HEK293T (cell line): ENCODE measurements around the gene ZNF57.

Experiments
- ARNT ChIP-seq: fragments of 450-650 bp; IDR thresholded peaks from 2 replicates; pipeline ENCODE4 v1.6.1; 2017; ENCODE audit warnings: mild to moderate bottlenecking
- CTBP1 ChIP-seq: fragments of 450-650 bp; IDR thresholded peaks from 2 replicates; pipeline ENCODE4 v1.6.1; 2016; ENCODE audit warnings: borderline replicate concordance
- ELF4 ChIP-seq: fragments of 450-650 bp; IDR thresholded peaks from 2 replicates; pipeline ENCODE4 v1.6.1; 2017; ENCODE audit warnings: antibody characterized with exemption
- LEF1 ChIP-seq: fragments of 450-650 bp; IDR thresholded peaks from 2 replicates; pipeline ENCODE4 v1.6.1; 2017; ENCODE audit warnings: mild to moderate bottlenecking, borderline replicate concordance
- PKNOX1 ChIP-seq: fragments of 450-650 bp; IDR thresholded peaks from 2 replicates; pipeline ENCODE4 v1.6.1; 2016
- SP1 ChIP-seq: fragments of 450-650 bp; IDR thresholded peaks from 2 replicates; pipeline ENCODE4 v1.6.1; 2017
- SUZ12 ChIP-seq: fragments of 450-650 bp; IDR thresholded peaks from 2 replicates; pipeline ENCODE4 v1.6.1; 2016; ENCODE audit warnings: mild to moderate bottlenecking

GRCh38 chr19:2963122-2963521 lies 62.4 kb downstream of the ZNF57 start:
- no peak for TF ChIP-seq SP1
- TF ChIP-seq PKNOX1 = no peak
- TF ChIP-seq ELF4 = no peak
- TF ChIP-seq SUZ12 = no peak
- TF ChIP-seq ARNT = no peak
- no peak for TF ChIP-seq CTBP1
- no peak for TF ChIP-seq LEF1
